ENCODE measurements around the gene C4B.

DNA sequence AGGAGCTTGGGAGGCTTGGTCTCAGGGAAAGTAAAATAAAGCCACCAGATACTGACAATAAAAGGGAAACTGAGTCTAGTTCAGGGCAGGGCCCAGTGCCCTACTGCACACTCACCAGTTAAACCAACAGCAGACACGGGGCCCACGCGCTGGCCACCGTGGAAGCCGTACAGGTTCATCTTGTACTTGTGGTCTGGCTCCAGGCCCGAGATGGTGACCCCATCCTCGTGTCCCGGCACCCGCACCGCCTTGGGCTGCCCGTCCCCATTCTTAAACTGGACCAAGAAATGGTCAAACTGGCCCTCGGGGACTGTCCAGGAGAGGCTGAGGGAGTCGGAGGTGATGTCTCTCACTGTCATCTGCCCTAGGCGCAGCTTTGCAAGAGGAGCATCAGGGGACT, 50.1 kb downstream of the C4B start:
- no peak for TF ChIP-seq CTCF (IDR thresholded peaks at IDR 0.05)
- no peak for TF ChIP-seq EP300 (IDR thresholded peaks at IDR 0.05)
